ENCODE results near the gene PIAS4.

- TF ChIP-seq CTCF (IDR thresholded peaks at IDR 0.05; ENCODE audit: extremely low read depth in 1 of 2, insufficient read depth in 1 of 2, low read depth in 1 of 2, low read length in 2 of 2) (no peak), JUN (IDR thresholded peaks at IDR 0.05; ENCODE audit: borderline replicate concordance, insufficient read depth, insufficient read length, low read depth) (no peak)
Measured at GRCh38 chr19:4049432-4049831, 41.9 kb downstream of the PIAS4 start.
